GM19324 (cell line): ENCODE data around the gene SPTBN4.
"Not testable (repeated sequence)": the region's sequence is repeated elsewhere in the genome, so short reads cannot be mapped to it uniquely, and the experiment has no call there.

Experiments used
- ATAC-seq: cut with Tn5 transposase; IDR thresholded peaks from one replicate; pipeline ENCODE4 v1.9.1; 2021; ENCODE audit warnings: mild to moderate bottlenecking, moderate library complexity; ENCODE audit not compliant: unreplicated experiment, low FRiP score

The SPTBN4 gene

DNA sequence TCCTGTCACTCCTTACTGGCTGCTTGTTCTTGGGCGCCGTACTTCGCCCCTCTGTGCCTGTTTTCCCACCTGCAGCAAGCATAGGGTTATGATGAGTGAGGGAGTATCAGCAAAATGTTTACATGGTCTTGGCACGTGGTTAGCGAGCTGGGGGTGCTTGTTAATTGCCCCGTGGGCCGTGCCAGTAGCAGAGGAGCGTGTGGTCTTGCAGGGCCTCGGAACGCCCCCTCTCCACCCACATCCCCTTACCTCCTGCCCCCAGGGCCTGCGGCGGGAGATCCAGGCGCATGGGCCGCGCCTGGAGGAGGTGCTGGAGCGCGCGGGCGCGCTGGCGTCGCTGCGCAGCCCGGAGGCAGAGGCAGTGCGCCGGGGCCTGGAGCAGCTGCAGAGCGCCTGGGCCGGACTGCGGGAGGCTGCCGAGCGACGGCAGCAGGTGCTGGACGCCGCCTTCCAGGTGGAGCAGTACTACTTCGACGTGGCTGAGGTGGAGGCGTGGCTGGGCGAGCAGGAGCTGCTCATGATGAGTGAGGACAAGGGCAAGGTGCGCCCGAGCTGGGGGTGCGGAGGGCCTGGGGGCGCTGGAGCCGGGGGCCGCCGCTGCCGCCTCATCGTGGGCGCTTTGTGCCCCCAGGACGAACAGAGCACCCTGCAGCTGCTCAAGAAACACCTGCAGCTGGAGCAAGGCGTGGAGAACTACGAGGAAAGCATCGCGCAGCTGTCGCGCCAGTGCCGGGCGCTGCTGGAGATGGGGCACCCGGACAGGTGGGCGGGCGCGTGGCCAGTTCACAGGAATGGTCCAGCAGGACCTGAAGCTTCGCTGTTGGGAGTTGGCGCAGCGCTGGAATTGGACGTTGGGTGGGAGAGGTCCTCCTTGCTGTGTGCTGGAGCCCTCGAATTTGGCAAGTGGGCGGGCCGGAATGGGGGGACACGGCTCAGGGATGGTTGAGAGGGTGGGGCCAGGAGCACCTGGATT lies 87.4 kb downstream of the SPTBN4 start:
- ATAC-seq = no peak

DNA sequence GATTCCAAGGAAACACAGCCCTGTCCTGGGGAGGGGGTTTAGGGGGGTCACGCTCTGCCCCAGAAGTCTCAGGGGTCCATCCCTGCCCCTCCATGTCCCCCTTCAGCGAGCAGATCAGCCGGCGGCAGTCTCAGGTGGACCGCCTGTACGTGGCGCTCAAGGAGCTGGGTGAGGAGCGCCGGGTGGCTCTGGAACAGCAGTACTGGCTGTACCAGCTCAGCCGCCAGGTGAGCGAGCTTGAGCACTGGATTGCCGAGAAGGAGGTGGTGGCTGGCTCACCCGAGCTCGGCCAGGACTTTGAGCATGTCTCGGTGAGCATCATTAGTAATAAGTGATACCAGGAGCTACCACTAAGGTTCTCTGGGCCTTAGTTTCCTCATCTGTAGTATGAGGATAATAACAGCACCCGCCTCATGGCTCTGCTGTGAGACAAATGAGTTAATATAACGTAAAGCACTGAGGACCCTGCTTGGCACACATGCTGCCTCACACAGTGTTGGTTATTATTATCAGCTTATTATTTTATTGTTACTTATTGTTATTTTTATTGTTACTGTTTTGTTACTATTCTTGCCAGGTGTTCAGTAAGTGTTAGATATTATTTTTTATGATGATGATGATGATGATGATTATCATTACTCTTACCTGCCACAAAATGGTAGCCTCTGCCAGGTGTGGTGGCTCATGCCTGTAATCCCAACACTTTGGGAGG lies 89.3 kb downstream of the SPTBN4 start:
- ATAC-seq = no peak

DNA sequence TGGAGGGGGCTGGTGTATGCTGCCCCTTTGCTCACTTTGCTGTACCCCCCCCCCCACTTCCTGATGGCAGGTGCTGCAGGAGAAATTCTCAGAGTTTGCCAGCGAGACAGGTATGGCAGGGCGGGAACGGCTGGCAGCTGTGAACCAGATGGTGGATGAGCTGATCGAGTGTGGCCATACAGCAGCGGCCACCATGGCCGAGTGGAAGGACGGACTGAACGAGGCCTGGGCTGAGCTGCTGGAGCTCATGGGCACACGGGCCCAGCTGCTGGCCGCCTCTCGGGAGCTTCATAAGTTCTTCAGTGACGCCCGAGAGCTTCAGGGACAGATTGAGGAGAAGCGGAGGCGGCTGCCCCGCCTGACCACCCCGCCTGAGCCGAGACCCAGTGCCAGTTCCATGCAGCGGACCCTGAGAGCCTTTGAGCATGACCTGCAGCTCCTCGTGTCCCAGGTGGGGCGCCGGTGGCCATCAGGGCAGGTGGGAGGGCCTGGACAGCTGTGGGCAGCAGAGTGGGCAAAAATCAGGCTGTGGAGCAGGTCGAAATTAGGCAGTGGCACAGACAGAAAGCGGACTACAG lies 90.2 kb downstream of the SPTBN4 start:
- no peak for ATAC-seq

DNA sequence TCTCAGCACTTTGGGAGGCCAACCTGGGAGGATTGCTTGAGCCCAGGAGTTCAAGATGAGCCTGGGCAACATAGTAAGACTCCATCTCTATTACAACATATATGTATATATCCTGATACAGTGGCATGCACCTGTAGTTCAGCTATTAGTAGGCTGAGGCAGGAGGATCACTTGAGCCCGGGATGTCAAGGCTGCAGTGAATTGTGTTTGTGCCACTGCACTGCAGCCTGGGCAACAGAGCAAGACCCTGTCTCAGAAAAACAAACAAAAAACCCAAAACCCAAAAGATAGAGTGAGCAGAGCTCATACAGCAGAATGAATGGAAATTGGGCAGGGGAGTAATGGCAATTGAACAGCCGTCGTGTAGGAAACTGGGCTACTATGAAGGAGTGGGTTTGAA lies 92.6 kb downstream of the SPTBN4 start:
- ATAC-seq = no peak

DNA sequence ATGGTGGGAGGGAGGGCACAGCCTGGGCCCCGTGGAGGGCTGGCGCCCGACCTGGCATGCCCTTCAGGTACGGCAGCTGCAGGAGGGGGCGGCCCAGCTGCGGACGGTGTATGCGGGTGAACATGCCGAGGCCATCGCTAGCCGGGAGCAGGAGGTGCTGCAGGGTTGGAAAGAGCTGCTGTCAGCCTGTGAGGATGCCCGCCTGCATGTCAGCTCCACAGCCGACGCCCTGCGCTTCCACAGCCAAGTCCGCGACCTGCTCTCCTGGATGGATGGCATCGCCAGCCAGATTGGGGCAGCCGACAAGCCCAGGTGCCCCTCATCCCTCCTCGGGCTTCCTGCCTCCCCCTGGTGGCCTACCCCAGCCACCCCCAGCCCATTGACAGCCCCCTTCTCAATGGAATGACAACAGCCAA lies 93.3 kb downstream of the SPTBN4 start:
- no peak for ATAC-seq

DNA sequence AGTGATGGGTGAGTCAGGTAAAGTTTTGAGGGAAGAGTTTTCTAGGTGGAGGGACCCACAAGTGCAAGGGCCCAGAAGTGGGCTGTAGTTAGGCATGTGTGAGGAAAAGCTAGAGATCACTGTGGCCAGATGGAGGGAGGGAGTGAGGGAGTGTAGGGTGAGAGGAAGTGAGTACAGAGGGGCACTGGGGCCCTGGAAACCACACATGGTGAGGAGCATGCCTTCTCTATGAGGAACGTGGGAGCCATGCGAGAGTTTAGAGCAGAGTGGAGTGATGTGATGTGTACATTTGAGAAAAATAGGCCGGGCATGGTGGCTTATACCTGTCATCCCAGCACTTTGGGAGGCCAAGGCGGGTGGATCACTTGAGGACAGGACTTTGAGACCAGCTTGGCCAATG lies 95.1 kb downstream of the SPTBN4 start:
- no peak for ATAC-seq

DNA sequence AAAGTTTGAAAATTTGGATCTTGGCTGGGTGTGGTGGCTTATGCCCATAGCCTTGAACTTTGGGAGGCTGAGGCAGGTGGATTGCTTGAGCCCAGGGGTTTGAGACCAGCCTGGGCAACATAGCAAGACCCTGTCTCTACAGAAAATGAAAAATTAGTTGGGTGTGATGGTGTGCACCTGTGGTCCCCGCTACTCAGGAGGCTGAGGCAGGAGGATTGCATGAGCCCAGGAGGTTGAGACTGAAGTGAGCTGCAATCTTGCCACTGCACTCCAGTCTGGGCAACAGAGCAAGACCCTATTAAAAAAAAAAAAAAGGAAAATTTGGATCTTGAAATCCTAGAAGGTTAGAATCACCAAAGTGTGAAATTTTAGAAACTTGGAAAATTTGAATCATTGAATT lies 97.7 kb downstream of the SPTBN4 start:
- not testable (repeated sequence) for ATAC-seq

DNA sequence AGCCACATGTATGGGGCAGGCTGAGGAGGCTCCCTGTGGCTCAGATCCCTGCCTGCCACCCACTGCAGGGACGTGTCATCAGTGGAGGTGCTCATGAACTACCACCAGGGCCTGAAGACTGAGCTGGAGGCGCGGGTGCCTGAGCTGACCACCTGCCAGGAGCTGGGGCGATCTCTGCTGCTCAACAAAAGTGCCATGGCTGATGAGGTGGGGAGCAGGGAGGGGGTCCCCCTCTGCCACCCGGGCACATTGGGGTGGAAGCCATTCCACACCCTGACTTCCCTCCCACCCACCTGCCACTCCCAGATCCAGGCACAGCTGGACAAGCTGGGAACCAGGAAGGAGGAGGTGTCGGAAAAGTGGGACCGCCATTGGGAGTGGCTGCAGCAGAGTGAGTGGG lies 98.6 kb downstream of the SPTBN4 start:
- no peak for ATAC-seq

DNA sequence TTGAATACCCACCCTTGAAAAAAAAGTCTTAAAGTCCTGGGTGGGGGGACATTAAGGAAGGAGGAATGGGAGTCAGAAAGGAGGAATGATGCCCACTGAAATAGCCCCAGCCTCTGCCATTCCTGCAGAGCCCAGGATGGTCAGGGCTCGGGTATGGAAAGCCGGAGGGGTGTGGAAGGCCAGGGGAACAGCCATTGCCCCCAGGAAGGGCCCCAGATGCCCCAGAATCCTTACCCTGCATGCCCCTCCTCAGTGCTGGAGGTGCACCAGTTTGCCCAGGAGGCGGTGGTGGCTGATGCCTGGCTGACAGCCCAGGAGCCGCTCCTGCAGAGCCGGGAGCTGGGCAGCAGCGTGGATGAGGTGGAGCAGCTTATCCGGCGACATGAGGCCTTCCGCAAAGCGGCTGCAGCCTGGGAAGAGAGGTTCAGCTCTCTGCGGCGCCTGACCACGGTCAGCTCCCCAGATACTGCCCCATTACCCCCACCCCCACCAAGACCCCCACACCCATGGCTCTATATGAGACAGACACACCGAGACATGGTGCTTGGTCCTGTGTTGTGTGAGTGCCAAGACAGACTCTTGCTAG lies 99.2 kb downstream of the SPTBN4 start:
- ATAC-seq = no peak

DNA sequence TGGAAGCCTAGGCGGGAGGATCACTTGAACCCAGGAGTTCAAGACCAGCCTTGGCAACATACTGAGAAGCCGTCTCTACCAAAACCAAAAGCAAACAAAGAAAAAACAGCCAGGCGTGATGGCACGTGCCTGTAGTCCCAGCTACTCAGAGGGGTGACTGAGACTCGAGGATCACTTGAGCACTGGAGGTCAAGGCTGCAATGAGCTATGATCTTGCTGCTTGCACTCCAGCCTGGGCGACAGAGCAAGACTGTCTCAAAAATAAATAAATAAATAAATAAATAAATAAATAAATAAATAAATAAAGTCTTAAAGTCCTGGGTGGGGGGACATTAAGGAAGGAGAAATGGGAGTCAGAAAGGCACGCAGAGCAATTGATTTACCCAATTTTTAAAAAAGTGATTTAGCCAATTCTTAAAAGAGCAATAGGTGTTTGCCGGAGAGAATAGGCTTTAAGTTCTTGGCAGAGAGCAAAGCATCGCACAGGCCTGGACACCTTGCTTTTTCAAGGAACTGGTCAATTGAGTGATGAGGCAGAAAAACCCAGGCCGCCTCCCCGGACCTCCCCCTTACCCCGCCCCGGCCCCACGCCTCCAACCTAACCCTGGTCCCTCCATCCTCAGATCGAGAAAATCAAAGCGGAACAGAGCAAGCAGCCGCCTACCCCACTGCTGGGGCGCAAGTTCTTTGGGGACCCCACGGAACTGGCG lies 100.4 kb downstream of the SPTBN4 start:
- ATAC-seq = no peak

DNA sequence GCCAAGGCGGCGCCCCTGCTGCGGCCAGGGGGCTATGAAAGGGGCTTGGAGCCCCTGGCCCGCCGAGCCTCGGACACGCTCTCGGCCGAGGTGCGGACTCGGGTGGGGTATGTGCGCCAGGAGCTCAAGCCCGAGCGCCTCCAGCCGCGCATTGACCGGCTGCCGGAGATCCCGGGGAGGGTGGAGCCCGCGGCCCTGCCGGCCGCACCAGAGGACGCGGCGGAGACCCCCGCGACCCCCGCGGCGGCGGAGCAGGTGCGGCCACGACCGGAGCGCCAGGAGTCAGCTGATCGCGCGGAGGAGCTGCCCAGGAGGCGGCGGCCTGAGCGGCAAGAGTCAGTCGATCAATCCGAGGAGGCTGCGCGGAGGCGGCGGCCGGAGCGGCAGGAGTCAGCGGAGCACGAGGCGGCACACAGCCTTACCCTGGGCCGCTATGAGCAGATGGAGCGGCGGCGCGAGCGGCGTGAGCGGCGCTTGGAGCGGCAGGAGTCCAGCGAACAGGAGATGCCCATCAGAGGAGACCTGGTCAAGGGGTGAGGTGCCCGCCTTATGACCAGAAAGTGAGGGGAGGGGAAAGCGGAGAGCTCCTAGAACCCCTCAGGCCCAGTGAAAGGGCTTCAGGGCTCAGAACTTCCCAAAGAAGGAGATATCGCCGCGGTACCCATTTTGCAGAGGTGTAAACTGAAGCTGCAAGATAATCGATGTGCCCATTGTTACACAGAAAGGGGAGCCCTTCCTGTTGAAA lies 101.1 kb downstream of the SPTBN4 start:
- ATAC-seq = no peak

DNA sequence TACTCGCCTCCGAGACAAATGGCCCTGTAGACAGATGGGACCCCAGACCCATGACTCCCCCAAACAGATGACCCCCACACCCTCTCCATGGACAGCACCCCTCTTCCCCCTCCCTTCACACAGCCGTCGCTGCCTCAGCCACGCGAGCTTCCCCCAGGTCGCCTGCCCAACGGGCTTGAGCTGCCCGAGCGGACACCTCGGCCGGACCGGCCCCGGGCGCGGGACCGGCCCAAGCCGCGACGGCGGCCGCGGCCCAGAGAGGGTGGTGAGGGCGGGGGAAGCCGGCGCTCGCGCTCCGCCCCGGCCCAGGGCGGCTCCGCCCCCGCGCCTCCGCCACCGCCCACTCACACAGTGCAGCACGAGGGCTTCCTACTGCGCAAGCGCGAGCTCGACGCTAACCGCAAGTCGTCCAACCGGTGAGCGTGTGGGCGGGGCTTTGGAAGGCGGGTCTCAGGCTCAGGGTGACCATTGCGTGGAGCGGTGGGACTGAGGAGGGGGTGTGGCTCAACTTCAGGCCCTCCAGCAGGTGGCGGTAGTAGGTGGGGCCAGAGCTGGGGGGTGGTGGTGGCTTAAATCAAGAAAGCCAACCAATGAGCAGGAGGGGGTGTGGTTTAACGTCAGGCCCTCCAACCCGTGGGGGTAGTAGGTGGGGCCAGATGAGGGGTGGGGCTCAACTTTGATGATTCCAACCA lies 103.7 kb downstream of the SPTBN4 start:
- peak; percentile 92 for ATAC-seq

DNA sequence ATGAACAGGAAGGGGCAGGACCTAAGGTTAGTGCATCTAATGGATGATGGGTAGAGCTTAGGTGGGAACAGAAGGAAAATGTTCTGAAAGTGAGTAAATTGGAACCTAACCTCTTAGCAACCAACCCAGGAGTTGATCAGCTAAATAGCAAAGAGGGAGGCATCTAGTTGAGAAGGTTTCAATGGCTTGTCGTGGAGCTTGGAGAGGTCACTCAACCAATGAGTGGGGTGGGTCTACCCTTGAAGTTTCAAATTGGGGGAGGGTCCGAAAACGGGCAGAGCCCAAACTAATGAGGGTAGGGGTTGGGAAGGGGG lies 104.2 kb downstream of the SPTBN4 start:
- no peak for ATAC-seq

DNA sequence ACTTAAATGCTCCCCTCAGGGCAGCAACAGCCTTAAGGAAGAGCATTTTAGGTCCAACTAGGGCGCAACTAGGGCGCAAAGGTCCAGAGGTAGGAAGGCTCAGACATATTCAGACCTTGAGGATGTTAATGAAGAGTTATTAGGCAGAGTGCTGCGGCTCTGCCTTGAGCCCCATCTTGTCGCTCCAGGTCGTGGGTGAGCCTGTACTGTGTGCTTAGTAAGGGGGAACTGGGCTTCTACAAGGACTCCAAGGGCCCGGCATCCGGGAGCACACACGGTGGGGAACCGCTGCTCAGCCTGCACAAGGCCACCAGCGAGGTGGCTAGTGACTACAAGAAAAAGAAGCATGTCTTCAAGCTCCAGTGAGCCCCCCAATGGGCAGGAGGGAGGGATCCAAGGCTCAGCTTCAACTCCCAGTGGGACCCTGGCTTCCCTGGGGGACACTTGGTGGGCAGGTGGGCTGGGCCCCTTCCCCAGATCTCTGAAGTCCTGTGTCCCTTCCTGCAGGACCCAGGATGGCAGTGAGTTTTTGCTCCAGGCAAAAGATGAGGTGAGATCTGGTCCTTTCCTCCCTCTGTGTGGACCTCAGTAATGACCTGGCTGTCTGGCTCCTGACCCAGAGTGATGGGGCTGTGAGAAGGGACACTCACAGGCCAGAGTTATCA lies 105.2 kb downstream of the SPTBN4 start:
- no peak for ATAC-seq

DNA sequence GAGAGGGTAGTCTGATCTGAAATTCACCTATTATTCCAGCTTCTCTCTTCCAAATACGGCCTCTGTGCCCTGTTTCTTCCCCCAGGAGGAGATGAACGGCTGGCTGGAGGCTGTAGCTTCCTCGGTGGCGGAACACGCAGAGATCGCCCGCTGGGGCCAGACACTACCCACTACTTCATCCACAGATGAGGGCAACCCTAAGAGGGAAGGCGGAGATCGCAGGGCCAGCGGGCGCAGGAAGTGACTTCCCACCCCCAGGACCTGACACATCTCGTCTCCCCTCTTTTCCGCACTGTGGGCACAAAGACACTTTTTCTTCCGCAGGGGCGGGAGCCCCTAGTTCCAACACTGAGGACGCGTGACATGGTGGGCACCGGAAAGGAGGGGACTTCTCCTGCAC lies 108.5 kb downstream of the SPTBN4 start:
- ATAC-seq = no peak

DNA sequence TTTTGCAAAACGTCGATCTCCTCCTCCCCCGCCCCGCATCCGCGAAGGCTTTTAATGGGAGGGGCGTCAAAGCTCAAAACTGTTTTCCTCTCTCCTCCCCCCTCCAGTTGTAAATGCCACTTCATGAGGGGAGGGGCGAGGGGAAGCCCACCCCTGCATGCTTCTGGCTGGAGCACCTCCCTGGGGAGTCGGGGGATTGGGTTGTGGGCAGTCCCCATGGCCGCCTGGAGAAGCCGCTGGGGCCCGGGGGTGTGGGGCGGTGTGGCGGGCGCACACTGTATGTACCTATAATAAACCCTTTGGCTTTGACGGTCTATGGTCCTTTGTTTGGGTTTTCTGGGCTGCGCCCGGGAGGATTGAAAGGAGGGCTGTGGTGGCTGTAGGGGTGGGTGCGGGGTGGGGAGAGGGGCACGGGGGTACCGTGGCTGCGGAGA lies 109.4 kb downstream of the SPTBN4 start:
- no peak for ATAC-seq

DNA sequence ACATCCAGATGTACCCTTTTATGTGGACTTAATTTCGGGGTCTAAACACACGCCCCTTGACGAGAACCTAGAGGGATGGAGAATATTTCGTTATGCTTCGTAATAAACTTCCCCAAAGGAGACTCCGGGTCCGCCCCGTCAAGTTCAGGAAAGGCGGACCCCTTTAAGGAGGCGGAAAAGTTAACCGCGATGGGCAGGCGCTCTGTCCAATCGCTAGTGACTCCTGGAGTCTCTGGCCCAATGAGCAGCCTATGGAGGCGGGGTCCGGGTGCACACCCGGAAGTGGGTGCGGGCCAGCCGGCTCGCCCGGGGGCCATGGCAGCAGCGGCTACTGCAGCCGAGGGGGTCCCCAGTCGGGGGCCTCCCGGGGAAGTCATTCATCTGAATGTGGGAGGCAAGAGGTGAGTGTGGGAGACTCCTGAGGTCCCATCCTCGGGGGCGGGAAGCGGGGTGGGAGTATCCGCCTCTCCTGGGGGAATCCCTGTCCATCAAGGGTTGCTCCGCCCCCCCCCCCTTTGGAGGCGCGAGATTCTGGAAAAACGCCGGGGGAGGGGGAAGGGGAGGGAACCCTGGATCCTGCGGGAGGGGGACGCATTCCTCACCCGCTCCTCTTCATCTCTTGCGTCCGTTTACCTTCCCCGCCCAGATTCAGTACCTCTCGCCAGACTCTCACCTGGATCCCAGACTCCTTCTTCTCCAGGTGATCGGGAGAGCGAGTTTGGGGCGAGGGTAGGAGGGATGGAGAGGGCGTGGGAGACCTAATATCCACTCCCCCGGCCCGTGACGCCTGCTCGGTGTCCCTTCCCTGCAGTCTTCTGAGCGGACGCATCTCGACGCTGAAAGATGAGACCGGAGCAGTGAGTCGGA lies 110.0 kb downstream of the SPTBN4 start, which contains the start of gene SHKBP1:
SHKBP1 (plus strand) TSS at position 289 of the 867 bp plus-strand sequence; CDS start at position 316, 27 bp downstream.
- ATAC-seq = peak; percentile 94
